ENCODE measurements around the gene NTNG2. TPM values are rescaled to one million over a fixed set of nuclear protein-coding genes. Genes with fewer than 3 reads are reported as not detected.

Gene NTNG2
- polyA plus RNA-seq, 2 donors = 0.18 TPM

DNA sequence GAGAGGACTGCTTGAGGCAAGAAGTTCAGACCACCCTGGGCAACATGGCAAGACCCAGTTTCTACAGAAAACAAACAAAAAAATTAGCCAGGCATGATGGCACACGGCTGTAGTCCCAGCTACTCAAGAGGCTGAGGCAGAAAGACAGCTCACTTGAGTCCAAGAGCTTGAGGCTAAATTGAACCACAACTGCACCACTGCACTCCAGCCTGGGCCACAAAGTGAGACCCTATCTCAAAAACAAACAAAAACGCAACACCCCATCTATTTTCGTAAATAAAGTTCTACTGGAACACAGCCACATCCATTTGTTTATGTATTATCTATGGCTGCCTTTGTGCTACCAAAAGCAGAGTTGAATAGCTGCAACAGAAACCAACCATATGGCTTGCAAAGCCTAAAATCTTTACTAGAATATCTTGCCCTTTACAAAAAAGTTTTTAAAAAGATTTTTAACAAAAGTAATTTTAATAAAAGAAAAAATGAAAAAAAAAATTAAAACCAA is 125.5 kb downstream of the NTNG2 start:
- Histone ChIP-seq H3K36me3 (ENCODE audit: control insufficient read depth in 2 of 2, insufficient read depth in 2 of 2, low read length in 1 of 2) (peaks cover 3 to 21% of the 10 kb centered on the region in 2 donors), H3K4me3 (ENCODE audit: low read depth in 1 of 2, low read length in 2 of 2) (no peak overlapping the region), H3K4me1 (ENCODE audit: control insufficient read depth in 2 of 2, insufficient read depth in 2 of 2, low read length in 1 of 2) (no peaks in the 10 kb centered on the region), H3K27ac (ENCODE audit: low read depth in 2 of 2, low read length in 1 of 2) (no peak overlapping the region), H3K27me3 (ENCODE audit: control insufficient read depth in 1 of 2, insufficient read depth in 2 of 2, low read length in 2 of 2) (no peaks in the 10 kb centered on the region), H3K9me3 (ENCODE audit: control insufficient read depth in 2 of 2, insufficient read depth in 1 of 2, low read depth in 1 of 2, low read length in 1 of 2) (no peaks in the 10 kb centered on the region)
- 66 to 70% methylated on average over 3 of the region's 3 CpGs for WGBS, 2 donors

DNA sequence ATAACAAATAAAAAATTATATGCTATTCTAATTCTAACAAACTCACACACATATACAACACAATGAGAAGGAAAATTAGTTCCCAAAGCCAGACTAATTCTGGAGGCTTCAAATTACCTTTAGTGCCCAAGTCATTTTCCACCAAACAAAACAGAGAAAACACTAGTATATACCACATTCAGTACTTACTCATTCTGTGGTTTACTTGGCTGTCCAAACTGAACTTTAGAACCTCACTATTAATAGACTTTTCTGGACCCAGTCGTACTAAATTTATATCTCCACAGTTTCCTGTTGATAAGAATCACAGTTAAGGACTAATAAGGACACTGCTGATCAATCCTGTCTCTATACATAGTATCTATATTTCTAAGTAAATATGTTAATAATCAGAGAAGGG is 126.5 kb downstream of the NTNG2 start:
- WGBS, 2 donors = 26 to 38% methylated on average over 1 of the region's 1 CpG
- no peak overlapping the region for H3K27ac ChIP-seq (ENCODE audit: low read depth in 2 of 2, low read length in 1 of 2)
- no peaks in the 10 kb centered on the region for H3K27me3 ChIP-seq (ENCODE audit: control insufficient read depth in 1 of 2, insufficient read depth in 2 of 2, low read length in 2 of 2)
- no peaks in the 10 kb centered on the region for H3K4me1 ChIP-seq (ENCODE audit: control insufficient read depth in 2 of 2, insufficient read depth in 2 of 2, low read length in 1 of 2)
- H3K9me3 ChIP-seq (ENCODE audit: control insufficient read depth in 2 of 2, insufficient read depth in 1 of 2, low read depth in 1 of 2, low read length in 1 of 2) = no peaks in the 10 kb centered on the region
- no peak overlapping the region for H3K4me3 ChIP-seq (ENCODE audit: low read depth in 1 of 2, low read length in 2 of 2)
- H3K36me3 ChIP-seq (ENCODE audit: control insufficient read depth in 2 of 2, insufficient read depth in 2 of 2, low read length in 1 of 2) = peaks cover 3 to 18% of the 10 kb centered on the region in 2 donors

DNA sequence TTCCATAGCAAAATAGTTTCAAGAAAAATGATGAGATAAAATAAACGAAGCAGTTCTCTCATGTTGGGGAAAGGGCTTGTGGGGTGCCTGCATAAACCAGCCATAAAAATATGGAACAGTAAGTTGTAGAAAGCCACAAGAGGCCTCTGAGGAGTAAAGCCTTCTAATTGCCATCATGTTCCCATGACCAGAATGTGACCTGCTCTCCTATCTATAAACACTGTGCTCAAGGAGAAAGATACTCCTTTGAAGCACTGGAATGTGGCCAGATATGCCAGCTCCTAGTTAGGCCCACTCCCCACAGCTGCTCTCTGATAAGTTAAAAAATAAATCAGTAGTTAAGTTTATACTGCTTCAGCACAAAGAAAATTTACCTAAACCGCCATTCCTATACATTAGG is 127.1 kb downstream of the NTNG2 start:
- no peaks in the 10 kb centered on the region for H3K27me3 ChIP-seq (ENCODE audit: control insufficient read depth in 1 of 2, insufficient read depth in 2 of 2, low read length in 2 of 2)
- H3K36me3 ChIP-seq (ENCODE audit: control insufficient read depth in 2 of 2, insufficient read depth in 2 of 2, low read length in 1 of 2) = peaks cover 1 to 15% of the 10 kb centered on the region in 2 donors
- H3K4me3 ChIP-seq (ENCODE audit: low read depth in 1 of 2, low read length in 2 of 2) = no peak overlapping the region
- 64 to 77% methylated on average over 2 of the region's 2 CpGs for WGBS, 2 donors
- no peaks in the 10 kb centered on the region for H3K4me1 ChIP-seq (ENCODE audit: control insufficient read depth in 2 of 2, insufficient read depth in 2 of 2, low read length in 1 of 2)
- no peak overlapping the region for H3K27ac ChIP-seq (ENCODE audit: low read depth in 2 of 2, low read length in 1 of 2)
- no peaks in the 10 kb centered on the region for H3K9me3 ChIP-seq (ENCODE audit: control insufficient read depth in 2 of 2, insufficient read depth in 1 of 2, low read depth in 1 of 2, low read length in 1 of 2)

- Histone ChIP-seq H3K27me3 (ENCODE audit: control insufficient read depth in 1 of 2, insufficient read depth in 2 of 2, low read length in 2 of 2) (no peaks in the 10 kb centered on the region), H3K36me3 (ENCODE audit: control insufficient read depth in 2 of 2, insufficient read depth in 2 of 2, low read length in 1 of 2) (peaks cover 6 to 19% of the 10 kb centered on the region in 2 donors), H3K27ac (ENCODE audit: low read depth in 2 of 2, low read length in 1 of 2) (no peak overlapping the region), H3K4me1 (ENCODE audit: control insufficient read depth in 2 of 2, insufficient read depth in 2 of 2, low read length in 1 of 2) (no peaks in the 10 kb centered on the region), H3K9me3 (ENCODE audit: control insufficient read depth in 2 of 2, insufficient read depth in 1 of 2, low read depth in 1 of 2, low read length in 1 of 2) (no peaks in the 10 kb centered on the region), H3K4me3 (ENCODE audit: low read depth in 1 of 2, low read length in 2 of 2) (no peak overlapping the region)
- WGBS, 2 donors = 90 to 94% methylated on average over 13 of the region's 13 CpGs
These were observed 131.4 kb downstream of the NTNG2 start for GRCh38 chr9:132293145-132293721.

Other genes with a start within 250 kb of the NTNG2 start
- 10 to 100 TPM in 1 of 2 donors, 1 to 10 TPM in 1; 6.1 to 19.2 TPM for gene MED27, start 82.2 kb upstream of the NTNG2 start, polyA plus RNA-seq
- gene SETX, start 192.9 kb downstream of the NTNG2 start, polyA plus RNA-seq = 10 to 100 TPM; 12.2 to 12.5 TPM
- 10 to 100 TPM in 1 of 2 donors, 1 to 10 TPM in 1; 9.2 to 11.1 TPM for gene TTF1, start 244.8 kb downstream of the NTNG2 start, polyA plus RNA-seq
- not detected for gene CFAP77, start 248.2 kb downstream of the NTNG2 start, polyA plus RNA-seq

Data from esophagus (tissue), 2 donors.